ENCODE results near the gene ERMP1. TPM values are rescaled to one million over a fixed set of nuclear protein-coding genes. Genes with fewer than 3 reads are reported as not detected.
"Not testable (repeated sequence)": the region's sequence is repeated elsewhere in the genome, so short reads cannot be mapped to it uniquely, and the experiment has no call there.

ERMP1 gene
- 10 to 100 TPM; 13.4 to 57.5 (median 53.1) TPM for polyA plus RNA-seq (ENCODE audit: insufficient read length in 4 of 4)

- DNase-seq (ENCODE audit: low read depth in 4 of 4, low spot score in 3 of 4) = peak in 3 of 4 donors; percentile 68 to 74 (median 74)
Measured at GRCh38 chr9:5832538-5833529, at the start of gene ERMP1. ERMP1 (minus strand) TSS chr9:5833117; CDS start chr9:5833027, 90 bp downstream.

- not testable (repeated sequence) for DNase-seq (ENCODE audit: low read depth in 4 of 4, low spot score in 3 of 4)
Measured at GRCh38 chr9:5882244-5883012, 49.5 kb upstream of the ERMP1 start.

GRCh38 chr9:5879419-5880181 lies 46.7 kb upstream of the ERMP1 start:
- DNase-seq (ENCODE audit: low read depth in 4 of 4, low spot score in 3 of 4) = no peak

- DNase-seq (ENCODE audit: low read depth in 4 of 4, low spot score in 3 of 4) = no peak
Measured at GRCh38 chr9:5876711-5877110, 43.8 kb upstream of the ERMP1 start.

GRCh38 chr9:5876026-5876425 lies 43.1 kb upstream of the ERMP1 start:
- no peak for DNase-seq (ENCODE audit: low read depth in 4 of 4, low spot score in 3 of 4)

GRCh38 chr9:5874048-5874447 lies 41.1 kb upstream of the ERMP1 start:
- DNase-seq (ENCODE audit: low read depth in 4 of 4, low spot score in 3 of 4) = no peak

GRCh38 chr9:5873439-5873838 lies 40.5 kb upstream of the ERMP1 start:
- no peak for DNase-seq (ENCODE audit: low read depth in 4 of 4, low spot score in 3 of 4)

- DNase-seq (ENCODE audit: low read depth in 4 of 4, low spot score in 3 of 4) = no peak
Measured at GRCh38 chr9:5872511-5872910, 39.6 kb upstream of the ERMP1 start.

GRCh38 chr9:5871785-5872184 lies 38.9 kb upstream of the ERMP1 start:
- no peak for DNase-seq (ENCODE audit: low read depth in 4 of 4, low spot score in 3 of 4)

- DNase-seq (ENCODE audit: low read depth in 4 of 4, low spot score in 3 of 4) = no peak
Measured at GRCh38 chr9:5870691-5871090, 37.8 kb upstream of the ERMP1 start.

- DNase-seq (ENCODE audit: low read depth in 4 of 4, low spot score in 3 of 4) = no peak
Measured at GRCh38 chr9:5870020-5870339, 37.1 kb upstream of the ERMP1 start.

GRCh38 chr9:5869315-5870019 lies 36.5 kb upstream of the ERMP1 start:
- DNase-seq (ENCODE audit: low read depth in 4 of 4, low spot score in 3 of 4) = no peak

- no peak for DNase-seq (ENCODE audit: low read depth in 4 of 4, low spot score in 3 of 4)
Measured at GRCh38 chr9:5868235-5868634, 35.3 kb upstream of the ERMP1 start.

GRCh38 chr9:5866685-5867084 lies 33.8 kb upstream of the ERMP1 start:
- no peak for DNase-seq (ENCODE audit: low read depth in 4 of 4, low spot score in 3 of 4)

- DNase-seq (ENCODE audit: low read depth in 4 of 4, low spot score in 3 of 4) = no peak
Measured at GRCh38 chr9:5866272-5866671, 33.4 kb upstream of the ERMP1 start.

GRCh38 chr9:5864446-5864845 lies 31.5 kb upstream of the ERMP1 start:
- DNase-seq (ENCODE audit: low read depth in 4 of 4, low spot score in 3 of 4) = no peak

- no peak for DNase-seq (ENCODE audit: low read depth in 4 of 4, low spot score in 3 of 4)
Measured at GRCh38 chr9:5863092-5863746, 30.3 kb upstream of the ERMP1 start.

GRCh38 chr9:5858833-5859232 lies 25.9 kb upstream of the ERMP1 start:
- DNase-seq (ENCODE audit: low read depth in 4 of 4, low spot score in 3 of 4) = no peak

- no peak for DNase-seq (ENCODE audit: low read depth in 4 of 4, low spot score in 3 of 4)
Measured at GRCh38 chr9:5857928-5858327, 25.0 kb upstream of the ERMP1 start.

Data from left renal pelvis (tissue), 4 donors.